Mesenteric fat pad (tissue), 1 donor: ENCODE results near the gene DLX1. TPM values are rescaled to one million over a fixed set of nuclear protein-coding genes. Genes with fewer than 3 reads are reported as not detected.
"Not testable (repeated sequence)": the region's sequence is repeated elsewhere in the genome, so short reads cannot be mapped to it uniquely, and the experiment has no call there.

Source experiments
- DNase-seq: peaks from one replicate; pipeline ENCODE4 v3.0.0-alpha.2; 2020; ENCODE audit warnings: low spot score
- long read RNA-seq: library from polyadenylated mRNA; unstranded; transcript quantifications from one replicate; pipeline ENCODE4 v2.0.0, GENCODE V29; 2020
- total RNA-seq: library from RNA; stranded (reverse); fragmentation: NEBNext Ultra II Directional; extraction: Animal tissue kit (Norgen Biotek cat#: 25700); gene quantifications from one replicate; pipeline ENCODE4 v1.2.1, GENCODE V29; 2021
- donor health status: DM: yes; HTN: yes; CAD: no.

Gene DLX1
- 0.19 TPM for total RNA-seq
- long read RNA-seq = 0 reads

DNA sequence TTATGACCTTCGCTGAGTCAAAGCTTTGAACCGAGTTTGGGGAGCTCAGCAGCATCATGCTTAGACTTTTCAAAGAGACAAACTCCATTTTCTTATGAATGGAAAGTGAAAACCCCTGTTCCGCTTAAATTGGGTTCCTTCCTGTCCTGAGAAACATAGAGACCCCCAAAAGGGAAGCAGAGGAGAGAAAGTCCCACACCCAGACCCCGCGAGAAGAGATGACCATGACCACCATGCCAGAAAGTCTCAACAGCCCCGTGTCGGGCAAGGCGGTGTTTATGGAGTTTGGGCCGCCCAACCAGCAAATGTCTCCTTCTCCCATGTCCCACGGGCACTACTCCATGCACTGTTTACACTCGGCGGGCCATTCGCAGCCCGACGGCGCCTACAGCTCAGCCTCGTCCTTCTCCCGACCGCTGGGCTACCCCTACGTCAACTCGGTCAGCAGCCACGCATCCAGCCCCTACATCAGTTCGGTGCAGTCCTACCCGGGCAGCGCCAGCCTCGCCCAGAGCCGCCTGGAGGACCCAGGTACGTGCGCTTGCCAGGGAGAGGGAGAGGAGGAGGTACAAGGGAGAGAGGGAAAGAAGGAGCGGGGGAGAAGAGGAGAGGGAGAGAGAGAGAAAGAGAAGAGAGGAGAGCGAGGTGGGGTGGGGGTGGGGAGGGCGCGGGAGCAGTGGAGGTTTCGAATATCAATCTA, at the start of gene DLX1:
DLX1 (plus strand) TSS at position 48 of the 700 bp plus-strand sequence; CDS start at position 219, 171 bp downstream.
- DNase-seq = no peak

DNA sequence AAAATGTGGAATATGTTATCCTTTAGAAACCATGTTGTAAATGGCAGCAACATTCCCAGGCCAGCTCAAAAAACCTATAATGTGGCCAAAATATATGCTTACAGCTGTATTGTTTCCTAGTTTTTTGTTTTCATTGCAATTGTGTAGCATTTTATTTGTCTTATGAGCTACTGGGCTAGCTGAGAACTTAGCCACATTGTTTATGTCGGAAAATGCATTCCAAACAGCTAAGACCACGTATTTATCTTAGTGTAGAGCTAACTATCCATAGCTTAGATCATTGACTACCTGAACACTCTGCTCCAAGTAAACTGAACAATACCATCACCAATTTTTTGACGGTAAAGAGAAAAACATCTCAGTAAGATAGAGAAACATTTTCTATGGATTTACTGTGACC, 47.2 kb upstream of the DLX1 start:
- no peak for DNase-seq

DNA sequence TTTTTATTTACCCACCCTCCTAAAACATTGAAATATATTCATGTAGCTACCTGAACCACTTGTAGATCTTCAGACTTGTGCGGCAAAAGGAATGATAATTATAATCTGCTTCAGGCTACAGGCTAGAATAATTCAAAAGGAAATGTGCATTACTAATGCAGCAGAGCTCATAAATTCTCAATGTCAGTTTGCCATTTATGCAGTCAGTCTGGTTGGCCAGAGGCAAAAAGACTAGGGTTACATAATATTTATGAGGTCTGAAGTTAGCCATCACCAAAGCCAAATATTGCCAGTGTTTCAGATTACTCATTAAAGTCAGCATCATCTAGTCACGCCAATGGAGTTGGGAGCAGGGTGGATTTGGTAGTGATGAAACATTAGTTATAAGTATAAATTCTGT, 46.7 kb upstream of the DLX1 start:
- DNase-seq = no peak

DNA sequence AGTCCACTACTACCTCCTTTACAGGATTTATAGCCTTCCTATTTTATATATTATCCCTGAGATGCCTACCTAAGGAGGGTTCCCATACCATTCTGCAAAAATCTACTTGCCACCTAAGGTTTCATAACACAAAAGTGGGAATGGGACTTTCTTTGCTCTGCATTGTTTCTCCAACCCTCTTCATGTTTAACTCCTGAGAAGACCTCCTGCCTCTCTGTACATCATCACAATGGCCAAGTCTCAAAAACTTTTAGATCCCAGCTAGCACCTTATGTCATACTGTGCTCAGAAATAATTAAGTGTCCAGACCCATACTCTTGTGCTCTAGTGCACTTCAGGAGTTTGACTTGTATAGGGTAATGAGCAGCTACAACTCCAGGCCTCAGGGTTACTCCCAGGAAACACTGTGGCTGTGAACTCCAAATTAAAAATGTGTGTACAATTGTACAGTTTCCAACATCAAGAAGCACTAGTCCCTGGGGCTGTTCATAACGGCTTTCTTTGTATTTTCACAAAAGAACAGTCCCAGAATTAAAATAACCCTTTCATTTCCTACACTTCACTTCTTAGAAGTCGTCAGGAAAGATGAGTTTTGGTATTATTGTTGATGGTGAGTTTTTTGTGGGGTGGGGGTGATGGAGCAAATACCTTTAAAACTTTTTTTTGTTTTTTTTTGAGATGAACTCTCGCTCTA, 46.1 kb upstream of the DLX1 start:
- no peak for DNase-seq

- no peak for DNase-seq
Observed at GRCh38 chr2:172040311-172040710, 45.0 kb upstream of the DLX1 start.

GRCh38 chr2:172046080-172046678, 39.1 kb upstream of the DLX1 start:
- no peak for DNase-seq

DNA sequence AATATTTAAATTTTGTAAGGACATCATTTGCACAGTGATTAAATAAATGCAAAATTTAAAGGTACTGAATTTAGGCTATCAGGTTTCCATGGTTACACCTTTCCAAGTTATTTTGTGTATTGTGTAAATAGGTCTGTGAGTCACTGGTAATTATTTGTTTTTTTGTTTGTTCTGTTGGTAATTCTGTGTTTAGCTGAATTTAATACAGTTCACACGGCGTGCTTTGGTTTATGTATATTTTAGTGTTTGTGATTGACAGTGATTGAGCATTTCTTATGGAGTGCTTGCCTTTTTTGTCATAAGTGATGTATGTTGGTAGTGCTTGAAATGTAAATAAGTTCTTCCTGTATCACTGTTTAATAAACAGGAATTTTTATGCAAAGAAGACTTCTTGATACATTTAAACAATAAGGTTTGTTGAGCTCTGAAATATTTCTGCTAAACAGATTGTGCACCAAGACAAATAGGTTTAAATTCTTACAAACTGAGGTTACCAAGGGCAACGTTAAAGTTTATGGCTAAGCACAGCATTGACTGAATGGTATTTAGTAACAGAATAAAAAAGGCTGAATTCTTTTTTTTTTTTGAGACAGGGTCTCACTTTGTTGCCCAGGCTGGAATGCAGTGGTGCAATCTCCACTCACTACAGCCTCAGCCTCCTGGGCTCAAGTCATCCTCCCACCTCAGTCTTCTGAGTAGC, 38.3 kb upstream of the DLX1 start:
- no peak for DNase-seq

DNA sequence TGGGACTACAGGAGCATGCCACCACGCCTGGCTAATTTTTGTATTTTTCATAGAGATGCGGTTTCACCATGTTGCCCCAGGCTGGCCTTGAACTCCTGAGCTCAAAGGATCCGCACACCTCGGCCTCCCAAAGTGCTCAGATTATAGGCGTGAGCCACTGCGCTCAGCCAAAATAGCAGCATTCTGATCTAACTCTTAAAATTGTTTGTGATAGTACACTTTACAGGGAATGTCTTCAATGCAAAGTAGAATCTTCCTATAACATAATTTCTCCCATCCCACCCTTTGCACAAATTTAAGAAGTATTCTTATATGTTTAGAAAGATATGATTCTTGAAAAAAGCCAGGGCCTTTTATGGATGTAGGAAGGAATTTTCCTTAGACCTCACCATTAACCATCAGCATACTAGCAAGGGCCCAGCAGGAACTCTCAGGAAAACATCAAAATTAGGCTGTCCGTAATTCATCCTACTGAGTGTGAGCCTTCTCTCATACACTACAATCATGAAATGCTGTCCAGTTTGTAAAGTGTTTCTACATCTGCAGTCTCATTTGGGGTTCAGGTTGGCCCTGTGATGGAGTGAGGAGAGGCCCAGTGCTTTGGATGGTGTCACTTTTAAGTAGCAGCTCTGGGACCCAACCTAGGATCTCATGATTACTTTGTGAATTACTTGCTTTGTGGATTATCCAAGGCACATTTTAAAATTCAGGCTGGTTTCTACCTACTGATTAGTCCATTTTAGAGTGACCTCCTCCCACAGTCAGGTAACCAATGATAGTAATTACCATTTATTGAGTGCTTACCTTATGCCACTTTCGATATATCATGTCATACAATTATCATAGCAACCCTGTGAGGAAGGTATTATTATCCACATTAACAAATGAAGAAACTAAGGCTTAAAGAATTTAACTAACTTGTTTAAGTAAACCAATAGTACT, 37.5 kb upstream of the DLX1 start:
- DNase-seq = no peak

DNA sequence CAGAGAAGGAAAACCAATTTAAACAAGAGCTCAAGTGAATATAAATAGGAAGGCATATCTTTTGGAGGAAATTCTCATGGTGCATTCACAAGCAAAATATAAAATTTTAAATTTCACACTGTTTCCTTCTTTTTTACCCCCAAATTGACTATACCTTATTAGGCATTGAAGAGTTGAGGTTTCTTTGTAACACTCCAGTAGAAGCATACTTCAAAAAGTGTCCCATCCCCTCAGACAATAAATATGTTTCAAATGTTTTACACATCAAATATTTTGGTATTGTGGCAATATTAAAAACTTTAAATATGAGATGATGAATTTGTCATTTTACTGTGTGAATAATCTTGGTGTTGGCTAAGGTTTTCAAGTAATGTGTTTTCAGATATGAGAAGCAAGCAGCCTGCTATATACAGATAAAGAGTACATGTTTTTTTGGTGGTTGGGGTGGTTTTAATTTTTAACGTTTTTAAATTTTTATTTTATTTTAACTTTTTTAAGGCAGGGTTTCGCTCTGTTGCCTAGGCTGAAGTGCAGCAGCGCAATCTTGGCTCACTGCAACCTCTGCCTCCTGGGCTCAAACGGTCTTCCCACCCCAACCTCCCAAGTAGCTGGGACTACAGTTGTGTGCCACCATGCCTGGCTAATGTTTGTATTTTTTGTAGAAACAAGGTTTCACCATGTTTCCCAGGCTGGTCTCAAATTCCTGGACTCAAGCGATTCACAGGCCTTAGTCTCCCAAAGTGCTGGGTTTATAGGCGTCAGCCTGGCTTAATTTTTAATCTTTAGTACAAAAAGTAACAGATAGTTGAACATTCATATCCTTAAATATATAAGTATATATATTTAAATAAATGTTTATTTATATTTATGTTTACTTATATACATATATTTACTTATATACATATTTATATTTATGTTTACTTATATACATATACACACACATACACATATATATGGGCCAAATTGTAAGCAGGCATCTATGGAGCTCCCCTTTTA, 36.5 kb upstream of the DLX1 start:
- no peak for DNase-seq

DNA sequence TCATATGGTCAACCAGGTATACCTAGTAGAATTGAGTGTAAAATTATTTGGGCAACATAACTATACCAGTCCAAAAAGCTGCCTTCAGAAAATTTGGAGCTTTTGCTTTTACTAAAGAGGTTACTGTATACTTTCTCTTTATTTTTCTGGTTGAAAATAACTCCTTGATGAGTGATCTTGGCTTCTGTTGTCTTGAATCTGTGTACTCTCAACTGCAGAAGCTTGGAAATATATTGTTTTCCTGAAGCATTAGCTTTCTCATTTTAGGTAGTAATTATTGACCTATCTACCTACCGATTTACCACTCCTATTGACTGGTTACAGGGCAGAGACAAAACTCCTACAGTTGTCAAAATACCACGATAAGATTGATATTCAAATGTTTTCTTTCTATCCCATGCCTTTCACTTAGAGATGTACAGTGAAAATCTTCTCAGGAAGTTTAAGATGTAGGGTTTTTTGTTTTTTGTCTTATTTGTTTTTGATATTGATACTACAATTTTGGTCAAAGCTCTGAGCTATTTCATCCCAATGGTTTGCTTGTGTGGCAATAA, 35.7 kb upstream of the DLX1 start:
- no peak for DNase-seq

- no peak for DNase-seq
Observed at GRCh38 chr2:172050479-172051125, 34.7 kb upstream of the DLX1 start.

GRCh38 chr2:172052000-172052983, 33.0 kb upstream of the DLX1 start:
- DNase-seq = no peak

DNA sequence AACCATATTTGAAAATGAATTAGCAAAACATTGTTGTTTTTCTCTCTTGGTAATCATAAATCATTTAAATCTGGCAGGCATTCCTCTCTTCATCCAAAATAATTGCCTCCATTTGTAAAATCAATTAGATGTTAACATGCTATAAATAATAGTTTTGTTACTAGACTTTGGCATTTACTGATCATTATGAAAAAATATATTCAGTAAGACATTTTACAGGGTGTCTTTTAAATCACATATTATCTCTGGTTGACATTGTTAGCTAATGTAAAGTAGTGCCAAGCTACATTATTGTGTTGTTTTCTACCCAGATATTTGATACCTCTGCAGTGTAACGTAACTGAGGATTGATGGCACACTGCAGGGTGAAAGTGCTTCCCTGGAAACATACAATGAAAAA, 31.8 kb upstream of the DLX1 start:
- no peak for DNase-seq

DNA sequence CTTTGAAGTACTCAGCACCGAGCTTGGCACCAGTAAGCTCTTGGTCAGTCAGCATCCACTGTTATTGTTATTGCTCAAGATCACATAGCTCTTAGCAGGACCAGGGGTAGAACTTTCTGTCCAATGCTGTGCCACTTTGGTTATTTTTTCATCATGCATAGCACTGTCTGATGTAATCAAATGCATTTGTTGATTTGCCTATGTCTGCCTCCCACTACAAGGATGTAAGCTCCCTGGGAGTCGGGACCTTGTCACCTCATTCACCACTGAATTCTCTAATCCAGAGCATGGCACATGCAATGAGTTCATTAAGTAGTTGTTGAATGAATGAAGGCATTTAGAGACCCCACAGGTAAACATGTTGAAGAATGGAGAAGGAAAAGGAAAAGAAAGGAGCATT, 29.0 kb upstream of the DLX1 start:
- no peak for DNase-seq

GRCh38 chr2:172058660-172059059, 26.6 kb upstream of the DLX1 start:
- no peak for DNase-seq

- not testable (repeated sequence) for DNase-seq
Observed at GRCh38 chr2:172060118-172060517, 25.2 kb upstream of the DLX1 start.

DNA sequence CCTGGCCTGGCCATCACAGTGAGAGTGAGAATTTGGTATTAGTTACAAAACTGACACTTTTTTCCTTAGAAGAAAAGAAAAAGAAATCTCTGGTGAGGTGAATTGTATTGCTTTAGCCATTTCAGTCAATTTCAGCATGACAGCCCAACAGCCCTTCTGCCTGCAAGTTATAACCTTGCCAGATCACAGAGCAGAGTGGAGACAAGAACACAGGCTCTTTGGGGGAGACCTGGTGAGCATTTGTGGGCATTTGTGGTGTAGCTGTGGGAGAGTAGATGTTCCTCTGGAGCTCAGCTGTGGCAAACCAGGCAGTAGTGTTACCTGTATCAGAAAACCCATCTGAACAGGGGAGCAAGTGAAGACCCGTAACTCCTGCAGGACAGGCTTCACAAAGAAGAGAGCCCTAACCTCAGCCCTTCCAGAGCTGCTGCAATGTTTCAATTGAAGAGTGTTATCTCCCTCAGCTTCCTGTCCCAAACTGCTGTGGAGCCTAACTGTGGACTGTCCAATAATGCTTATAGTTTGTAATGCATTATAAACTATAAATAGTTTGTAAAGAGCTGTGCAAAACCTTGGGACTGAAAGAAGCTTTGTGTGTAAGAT, 22.8 kb upstream of the DLX1 start:
- no peak for DNase-seq
